RWPE1 (cell line): ENCODE measurements around the gene PPP1R10.
"Not testable (repeated sequence)": the region's sequence is repeated elsewhere in the genome, so short reads cannot be mapped to it uniquely, and the experiment has no call there.

Source experiments
- CTCF ChIA-PET: fragments of 350-600 bp; sonication (Branson Sonifier 250); formaldehyde crosslinking; extraction: SDS; loops from one replicate; lab custom pipeline; 2021; lab: Yijun Ruan, JAX
- POLR2A ChIA-PET: fragments of 400-600 bp; formaldehyde crosslinking; extraction: SDS; loops from one replicate; lab custom pipeline; 2020; ENCODE audit warnings: antibody characterized with exemption; ENCODE audit not compliant: low non-redundant PET; lab: Yijun Ruan, JAX
- DNase-seq: peaks from one replicate; pipeline ENCODE4 v3.0.0; 2012; ENCODE audit warnings: low spot score
- H3K27ac ChIP-seq: fragments of 450-650 bp; 2 replicates; pipeline ENCODE4 v1.5.1; 2017
- TF ChIP-seq, protein P1 (sequence below): fragments of 450-650 bp; conservative IDR thresholded peaks from 2 replicates; pipeline ENCODE4 v1.5.1; 2017; ENCODE audit warnings: low read depth, mild to moderate bottlenecking

The PPP1R10 gene

DNA sequence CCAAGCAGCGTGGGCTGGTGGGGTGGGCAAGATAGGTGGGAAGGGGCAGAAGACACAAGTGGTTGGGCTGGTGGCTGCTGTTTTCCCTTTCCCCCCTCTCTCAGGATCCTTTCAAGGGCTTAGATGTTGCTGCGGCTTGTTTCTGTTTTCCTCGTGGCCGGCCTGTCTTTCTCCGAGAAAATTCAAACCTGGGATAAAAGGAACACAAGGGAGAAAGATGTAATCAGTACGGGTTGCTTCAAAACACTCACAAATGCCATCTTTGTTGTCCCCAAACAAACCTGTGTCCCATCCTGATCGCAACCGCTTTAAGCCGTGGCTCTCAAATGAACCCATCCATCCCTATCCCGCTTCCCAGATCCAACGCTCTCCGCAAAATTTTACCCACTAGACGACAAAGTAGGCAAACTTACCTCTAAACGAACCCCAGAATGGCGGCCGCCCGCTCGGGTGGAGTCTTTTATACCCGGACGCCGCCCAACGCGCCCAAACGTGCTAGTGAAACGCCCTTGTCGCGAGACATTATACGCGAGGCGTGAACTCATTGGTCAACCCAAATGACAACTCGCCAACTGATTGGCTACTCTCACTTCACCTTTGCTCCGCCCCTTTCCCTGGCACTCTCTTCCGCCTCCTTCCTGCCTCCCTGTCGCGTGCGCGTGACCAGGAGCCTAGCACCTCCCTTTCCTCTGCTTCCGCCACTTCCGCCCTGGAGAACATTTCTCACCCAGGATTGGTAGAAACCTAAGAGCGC is at the start of gene PPP1R10:
TSS of gene PPP1R10 (minus strand) at position 433 of the 754 bp plus-strand sequence. CDS start 7,299 bp downstream, outside the sequence.
- H3K27ac ChIP-seq, result peak within 1 kb of the TSS; percentile 89
- POLR2A ChIA-PET, result interaction anchor here (0.5 to 1.2 kb wide), 2 partner anchors 21 to 24 kb away, joined by 3 read pairs; no protein-coding TSS in a partner anchor
- CTCF ChIA-PET, result interaction anchor here (1.0 kb wide), 1 partner anchor 266 kb away, joined by 3 read pairs; no protein-coding TSS in a partner anchor
- TF ChIP-seq, protein P1, sequence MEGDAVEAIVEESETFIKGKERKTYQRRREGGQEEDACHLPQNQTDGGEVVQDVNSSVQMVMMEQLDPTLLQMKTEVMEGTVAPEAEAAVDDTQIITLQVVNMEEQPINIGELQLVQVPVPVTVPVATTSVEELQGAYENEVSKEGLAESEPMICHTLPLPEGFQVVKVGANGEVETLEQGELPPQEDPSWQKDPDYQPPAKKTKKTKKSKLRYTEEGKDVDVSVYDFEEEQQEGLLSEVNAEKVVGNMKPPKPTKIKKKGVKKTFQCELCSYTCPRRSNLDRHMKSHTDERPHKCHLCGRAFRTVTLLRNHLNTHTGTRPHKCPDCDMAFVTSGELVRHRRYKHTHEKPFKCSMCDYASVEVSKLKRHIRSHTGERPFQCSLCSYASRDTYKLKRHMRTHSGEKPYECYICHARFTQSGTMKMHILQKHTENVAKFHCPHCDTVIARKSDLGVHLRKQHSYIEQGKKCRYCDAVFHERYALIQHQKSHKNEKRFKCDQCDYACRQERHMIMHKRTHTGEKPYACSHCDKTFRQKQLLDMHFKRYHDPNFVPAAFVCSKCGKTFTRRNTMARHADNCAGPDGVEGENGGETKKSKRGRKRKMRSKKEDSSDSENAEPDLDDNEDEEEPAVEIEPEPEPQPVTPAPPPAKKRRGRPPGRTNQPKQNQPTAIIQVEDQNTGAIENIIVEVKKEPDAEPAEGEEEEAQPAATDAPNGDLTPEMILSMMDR, result no peak
- DNase-seq, result peak; percentile 97

DNA sequence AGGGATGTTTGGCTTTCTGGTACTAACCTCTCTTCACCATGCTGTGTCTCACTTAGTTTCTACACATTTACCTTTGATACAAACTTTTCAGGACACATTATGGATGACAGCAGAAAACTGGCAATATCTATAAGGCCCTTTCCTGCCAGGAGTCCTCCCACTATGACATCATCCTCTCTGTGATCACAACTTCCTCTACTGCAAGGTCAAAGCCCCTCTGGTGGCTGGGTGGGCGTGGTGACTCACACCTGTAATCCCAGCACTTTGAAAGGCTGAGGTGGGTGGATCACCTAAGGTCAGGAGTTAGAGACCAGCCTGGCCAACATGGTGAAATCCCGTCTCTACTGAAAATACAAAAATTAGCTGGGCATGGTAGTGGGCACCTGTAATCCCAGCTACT is 49.3 kb upstream of the PPP1R10 start:
- POLR2A ChIA-PET, CTCF ChIA-PET, DNase-seq, H3K27ac ChIP-seq: not testable (repeated sequence)

DNA sequence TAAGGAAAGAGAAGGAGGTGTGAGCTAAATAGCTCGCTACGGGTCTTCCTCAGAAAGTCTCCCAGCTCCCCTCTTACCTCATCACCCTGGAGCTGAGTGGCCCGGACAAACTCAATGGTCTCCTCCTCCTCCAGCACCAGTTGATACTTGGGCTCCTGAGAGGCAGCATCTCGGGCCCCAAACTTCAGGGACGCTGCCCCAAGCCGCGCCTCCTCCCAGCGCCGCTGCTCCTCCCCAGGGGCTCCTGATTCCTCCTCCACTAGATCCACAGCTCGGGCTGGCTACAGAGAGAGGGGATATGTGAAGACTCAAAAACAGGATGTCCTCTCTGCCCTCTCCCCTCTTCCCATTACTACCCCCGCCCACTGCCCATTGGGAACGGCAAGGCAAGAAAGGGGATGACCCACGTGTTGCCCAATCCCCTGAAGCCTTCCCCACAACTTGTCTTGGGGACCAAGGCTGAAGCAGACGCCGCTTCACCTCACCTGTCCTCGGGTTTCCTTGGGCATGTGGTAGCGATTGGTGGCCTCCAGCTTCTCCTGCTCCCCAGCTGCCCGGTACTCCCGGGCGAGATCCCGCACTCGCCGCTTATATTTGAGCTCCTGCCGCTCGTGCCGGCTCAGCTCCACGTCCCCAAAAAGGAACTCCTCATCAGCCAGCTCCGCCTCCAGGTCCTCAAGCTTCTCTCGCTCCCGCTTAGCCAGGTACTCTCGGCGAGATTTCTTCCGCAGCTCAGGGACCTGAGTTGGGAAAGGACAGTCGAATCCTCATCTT is 48.1 kb upstream of the PPP1R10 start:
- TF ChIP-seq, protein P1, result no peak
- POLR2A ChIA-PET, result no interaction called here
- DNase-seq, result no peak
- no peak overlapping the region for H3K27ac ChIP-seq
- CTCF ChIA-PET, result interaction anchor here (0.7 to 1.0 kb wide), 3 partner anchors 14 to 415 kb away, joined by 3 to 5 read pairs (median 3); no protein-coding TSS in a partner anchor

DNA sequence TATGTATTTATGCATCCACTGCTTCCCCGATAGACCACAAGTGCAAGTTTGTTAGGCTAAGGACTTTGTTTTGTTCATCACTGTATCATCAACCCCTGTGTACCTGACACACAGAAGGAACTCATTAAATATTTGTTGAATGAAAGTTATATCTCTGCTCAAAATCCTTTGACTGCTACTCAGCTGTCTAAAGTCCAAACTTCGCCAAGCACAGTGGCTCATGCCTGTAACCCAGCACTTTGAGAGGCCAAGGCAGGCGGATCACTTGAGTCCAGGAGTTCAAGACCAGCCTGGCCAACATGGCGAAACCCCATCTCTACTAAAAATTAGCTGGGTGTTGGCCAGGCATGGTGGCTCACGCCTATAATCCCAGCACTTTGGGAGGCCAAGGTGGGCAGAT is 40.9 kb upstream of the PPP1R10 start:
- POLR2A ChIA-PET, DNase-seq, H3K27ac ChIP-seq: not testable (repeated sequence)
- CTCF ChIA-PET, result interaction anchor here (0.7 kb wide), 1 partner anchor 41 kb away, joined by 3 read pairs; no protein-coding TSS in a partner anchor

DNA sequence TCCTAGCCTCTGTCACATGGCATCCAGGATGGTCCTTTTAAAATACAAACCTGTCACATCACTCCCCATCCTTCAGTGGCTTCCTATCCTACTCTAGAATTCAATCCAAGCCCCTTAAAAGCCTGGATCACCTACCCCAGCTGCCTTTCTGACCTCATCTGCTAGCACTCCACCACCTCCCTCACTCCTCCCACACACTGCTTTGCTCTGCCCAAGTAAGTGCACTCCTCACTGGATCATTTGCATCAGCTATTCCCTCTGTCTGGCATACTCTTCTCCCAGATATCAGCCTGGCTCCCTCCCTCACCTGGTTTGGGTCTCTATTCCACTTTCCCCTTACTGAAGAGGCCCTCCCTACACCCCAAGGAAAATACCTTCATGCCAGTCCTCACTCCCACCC is 40.4 kb upstream of the PPP1R10 start:
- DNase-seq, result no peak
- CTCF ChIA-PET, result no interaction called here
- H3K27ac ChIP-seq, result no peak overlapping the region
- TF ChIP-seq, protein P1, result no peak
- POLR2A ChIA-PET, result no interaction called here

DNA sequence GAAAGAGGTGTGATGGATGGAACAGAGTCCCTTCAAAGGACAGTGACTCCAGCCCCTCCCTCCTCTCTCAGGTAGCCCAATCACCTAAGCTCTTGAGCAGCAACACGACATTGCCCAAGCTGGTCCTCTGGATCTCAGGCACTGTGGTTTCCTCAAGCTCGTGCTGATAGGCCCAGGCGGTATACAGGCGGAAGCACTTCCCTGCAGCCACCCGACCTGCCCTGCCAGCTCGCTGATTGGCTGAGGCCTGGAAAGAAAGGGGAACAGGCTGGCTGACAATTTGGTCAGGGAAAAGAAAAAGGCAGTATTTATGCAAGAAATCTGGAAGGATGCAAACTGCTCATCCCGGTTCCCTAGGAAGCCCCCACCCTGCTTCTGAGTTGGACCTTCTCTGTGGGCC is 39.5 kb upstream of the PPP1R10 start:
- ChIA-PET POLR2A (no interaction called here), CTCF (interaction anchor here (0.5 to 0.7 kb wide), 2 partner anchors 10 to 431 kb away, joined by 3 read pairs; no protein-coding TSS in a partner anchor)
- TF ChIP-seq, protein P1, result no peak

DNA sequence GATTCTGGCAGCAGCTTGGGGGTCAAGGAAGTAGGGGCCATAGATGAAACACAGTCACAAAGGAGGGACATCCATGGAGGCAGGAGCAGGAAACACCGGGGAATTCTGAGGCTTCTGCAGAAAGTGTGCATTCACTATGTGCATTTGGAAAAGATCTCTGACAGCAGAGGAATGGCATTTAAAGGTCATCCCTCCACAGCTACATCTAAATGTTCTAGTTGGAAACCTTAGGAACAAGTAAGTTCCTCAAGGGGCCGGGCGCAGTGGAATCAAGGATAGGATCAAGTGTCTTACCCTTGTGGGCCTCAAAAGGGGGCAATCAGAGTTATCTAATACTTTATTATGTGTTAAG is 38.7 kb upstream of the PPP1R10 start:
- H3K27ac ChIP-seq, result no peak overlapping the region
- ChIA-PET CTCF (interaction anchor here (0.6 kb wide), 1 partner anchor 14 kb away, joined by 3 read pairs; no protein-coding TSS in a partner anchor), POLR2A (no interaction called here)
- TF ChIP-seq, protein P1, result no peak
- DNase-seq, result no peak

More for the DNA sequence above, 39.5 kb upstream of the PPP1R10 start:
- H3K27ac ChIP-seq, result 0 out of 2 replicates have a peak overlapping the region, but pooled peaks have one; percentile 9
- DNase-seq, result no peak
